Effector memory CD4-positive, alpha-beta T cell (primary cell): Measurements from ENCODE around the gene NAGPA.

Experiments used
- DNase-seq, 3 donors: peaks; one replicate each; pipeline ENCODE4 v3.0.0-alpha.2; 2020
- H3K27ac ChIP-seq: 2 replicates; pipeline ENCODE4 v1.7.0; 2013; ENCODE audit warnings: mild to moderate bottlenecking, low read length, moderate library complexity; ENCODE audit not compliant: insufficient read depth, poor library complexity, severe bottlenecking
- H3K27me3 ChIP-seq: replicated peaks from 2 replicates; pipeline ENCODE4 v1.7.0; 2013; ENCODE audit warnings: mild to moderate bottlenecking, low read length; ENCODE audit not compliant: insufficient read depth, control insufficient read depth, poor library complexity, severe bottlenecking
- H3K36me3 ChIP-seq: 2 replicates; pipeline ENCODE4 v1.7.0; 2013; ENCODE audit warnings: mild to moderate bottlenecking, low read length, moderate library complexity; ENCODE audit not compliant: control insufficient read depth, insufficient read depth
- H3K4me1 ChIP-seq: 2 replicates; pipeline ENCODE4 v1.7.0; 2013; ENCODE audit warnings: low read length, mild to moderate bottlenecking; ENCODE audit not compliant: control insufficient read depth, insufficient read depth, poor library complexity, severe bottlenecking
- H3K4me3 ChIP-seq: 2 replicates; pipeline ENCODE4 v1.7.0; 2013; ENCODE audit warnings: low read length, low read depth, mild to moderate bottlenecking; ENCODE audit not compliant: insufficient read depth, poor library complexity, severe bottlenecking
- H3K9me3 ChIP-seq: 2 replicates; pipeline ENCODE4 v1.7.0; 2013; ENCODE audit warnings: mild to moderate bottlenecking, low read length, moderate library complexity; ENCODE audit not compliant: control insufficient read depth

The NAGPA gene

DNA sequence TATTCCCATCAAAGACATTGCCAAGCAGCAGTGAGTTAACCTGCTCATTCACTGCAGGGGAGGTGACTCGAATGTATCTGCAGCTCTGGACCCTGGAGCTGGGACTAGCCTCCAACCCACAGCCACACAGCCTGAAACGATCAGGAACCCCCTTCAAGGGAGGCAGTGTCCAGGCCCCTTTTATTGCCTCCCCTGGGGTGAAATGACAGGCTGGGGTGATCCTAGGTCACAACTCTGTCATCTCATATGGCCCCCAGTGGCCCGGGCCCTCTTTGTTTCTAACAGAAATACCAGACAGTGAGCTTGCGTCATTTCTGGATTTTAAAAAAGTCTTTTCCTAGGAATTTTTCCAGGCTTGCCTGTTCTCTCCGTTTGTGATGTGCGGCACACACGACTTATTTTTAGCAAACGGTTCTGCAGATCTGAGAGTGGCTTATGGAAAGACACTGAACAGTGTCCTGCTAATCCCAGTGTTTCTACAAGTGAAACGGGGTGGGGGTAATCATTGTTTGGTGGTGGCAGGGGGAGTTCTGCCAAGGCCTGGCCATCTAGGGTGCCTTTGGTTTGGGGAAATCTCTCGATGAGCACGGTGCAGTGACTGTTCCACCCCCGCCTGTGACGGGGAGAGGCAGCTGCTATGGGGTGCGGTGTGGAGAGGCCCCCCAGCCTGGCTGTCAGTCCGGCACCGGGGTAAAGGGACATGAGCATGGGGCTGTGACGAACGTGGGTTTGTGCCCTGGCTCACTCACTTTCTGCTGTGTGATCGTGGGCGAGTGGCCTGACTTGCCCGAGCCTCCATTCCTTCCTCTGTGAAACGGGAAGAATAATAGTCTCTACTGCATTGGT, 27.2 kb downstream of the NAGPA start:
- peaks cover 3% of the 10 kb centered on the region for H3K27me3 ChIP-seq
- no peaks in the 10 kb centered on the region for H3K9me3 ChIP-seq
- H3K27ac ChIP-seq: no peak overlapping the region
- H3K4me1 ChIP-seq: no peaks in the 10 kb centered on the region
- no peak overlapping the region for H3K4me3 ChIP-seq
- no peaks in the 10 kb centered on the region for H3K36me3 ChIP-seq
- DNase-seq: no peak

DNA sequence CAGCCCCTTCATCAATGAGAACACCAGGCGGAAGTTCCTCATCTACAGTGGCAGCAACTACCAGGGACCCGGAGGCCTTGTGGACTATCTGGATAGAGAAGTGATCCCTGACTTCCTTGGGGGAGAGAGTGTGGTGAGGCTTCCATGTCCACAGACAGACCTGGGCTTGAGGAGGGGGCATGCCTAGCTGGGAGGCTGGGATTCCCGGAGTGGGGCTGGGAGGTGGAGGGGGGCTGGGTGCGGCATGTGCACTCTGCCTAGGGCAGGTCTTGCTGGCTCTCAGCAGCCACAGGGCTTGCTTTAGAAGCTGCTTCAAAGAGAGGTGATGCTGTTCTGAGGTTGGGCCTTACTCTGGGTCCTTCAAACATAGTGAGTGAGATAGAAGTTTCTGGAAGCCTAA, 27.8 kb downstream of the NAGPA start:
- H3K4me3 ChIP-seq: no peak overlapping the region
- DNase-seq: no peak
- peaks cover 3% of the 10 kb centered on the region for H3K27me3 ChIP-seq
- H3K4me1 ChIP-seq: no peaks in the 10 kb centered on the region
- no peaks in the 10 kb centered on the region for H3K9me3 ChIP-seq
- no peak overlapping the region for H3K27ac ChIP-seq
- H3K36me3 ChIP-seq: no peaks in the 10 kb centered on the region

- Histone ChIP-seq H3K27me3 (peaks cover 3% of the 10 kb centered on the region), H3K36me3 (no peaks in the 10 kb centered on the region)
- DNase-seq: no peak
These were observed 29.4 kb downstream of the NAGPA start for GRCh38 chr16:5004311-5004710.

DNA sequence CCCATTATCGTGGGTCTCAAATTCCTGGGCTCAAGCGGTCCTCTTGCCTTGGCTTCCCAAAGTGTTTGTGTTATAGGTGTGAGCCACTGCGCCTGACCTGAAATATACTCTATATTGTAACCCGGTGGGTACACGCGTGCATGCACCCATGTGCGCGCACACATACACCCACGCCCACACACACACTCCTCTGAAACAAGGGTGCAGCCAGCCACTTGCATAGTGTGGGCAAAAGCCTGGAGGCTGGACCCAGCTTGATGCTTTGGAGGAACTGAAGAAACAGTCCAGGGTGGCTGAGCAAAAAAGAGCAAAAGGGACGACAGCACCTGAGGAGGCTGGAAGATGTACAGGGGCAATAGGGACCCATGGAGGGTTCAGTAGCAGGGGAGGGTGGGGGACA, 29.9 kb downstream of the NAGPA start:
- H3K27me3 ChIP-seq: peaks cover 3% of the 10 kb centered on the region

More at GRCh38 chr16:5004311-5004710, 29.4 kb downstream of the NAGPA start:
- H3K27ac ChIP-seq: no peak overlapping the region
- H3K4me3 ChIP-seq: no peak overlapping the region
- no peaks in the 10 kb centered on the region for H3K9me3 ChIP-seq
- H3K4me1 ChIP-seq: no peaks in the 10 kb centered on the region

GRCh38 chr16:5003211-5003610, 30.5 kb downstream of the NAGPA start:
- Histone ChIP-seq H3K4me3 (no peak overlapping the region), H3K27ac (no peak overlapping the region), H3K4me1 (no peaks in the 10 kb centered on the region), H3K36me3 (no peaks in the 10 kb centered on the region), H3K27me3 (peaks cover 3% of the 10 kb centered on the region), H3K9me3 (no peaks in the 10 kb centered on the region)
- no peak for DNase-seq

More for the DNA sequence above, 29.9 kb downstream of the NAGPA start:
- Histone ChIP-seq H3K27ac (no peak overlapping the region), H3K36me3 (no peaks in the 10 kb centered on the region), H3K4me1 (no peaks in the 10 kb centered on the region), H3K4me3 (no peak overlapping the region), H3K9me3 (no peaks in the 10 kb centered on the region)
- no peak for DNase-seq

- no peaks in the 10 kb centered on the region for H3K9me3 ChIP-seq
- no peak overlapping the region for H3K4me3 ChIP-seq
- no peaks in the 10 kb centered on the region for H3K4me1 ChIP-seq
- no peak for DNase-seq
- H3K27ac ChIP-seq: no peak overlapping the region
- H3K36me3 ChIP-seq: no peaks in the 10 kb centered on the region
- peaks cover 3% of the 10 kb centered on the region for H3K27me3 ChIP-seq
These were observed 31.0 kb downstream of the NAGPA start for GRCh38 chr16:5002699-5003143.

GRCh38 chr16:5001986-5002385, 31.7 kb downstream of the NAGPA start:
- Histone ChIP-seq H3K27ac (no peak overlapping the region), H3K4me3 (no peak overlapping the region), H3K27me3 (peaks cover 3% of the 10 kb centered on the region), H3K9me3 (no peaks in the 10 kb centered on the region), H3K4me1 (no peaks in the 10 kb centered on the region), H3K36me3 (no peaks in the 10 kb centered on the region)
- no peak for DNase-seq

- Histone ChIP-seq H3K4me1 (no peaks in the 10 kb centered on the region), H3K4me3 (no peak overlapping the region), H3K9me3 (no peaks in the 10 kb centered on the region), H3K27me3 (peaks cover 3% of the 10 kb centered on the region), H3K27ac (no peak overlapping the region), H3K36me3 (no peaks in the 10 kb centered on the region)
- no peak for DNase-seq
These were observed 32.2 kb downstream of the NAGPA start for GRCh38 chr16:5001571-5001970.

DNA sequence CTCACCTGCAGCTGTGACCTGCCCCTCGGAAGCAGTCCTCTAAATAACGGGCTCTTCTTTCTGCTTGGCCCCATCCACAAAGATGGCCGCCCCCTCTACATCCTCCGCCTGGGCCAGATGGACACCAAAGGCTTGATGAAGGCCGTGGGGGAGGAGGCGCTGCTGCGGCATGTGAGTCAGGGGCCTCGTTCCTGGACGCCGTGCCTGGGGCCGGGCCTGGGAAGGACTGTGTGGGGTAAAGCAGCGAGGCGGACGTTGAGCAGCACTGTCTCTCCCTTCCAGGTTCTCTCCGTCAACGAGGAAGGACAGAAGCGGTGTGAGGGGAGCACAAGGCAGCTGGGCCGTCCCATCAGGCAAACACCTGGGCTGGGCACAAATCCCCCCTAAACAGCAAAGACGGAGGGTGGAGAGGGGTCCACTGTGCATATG, 33.1 kb downstream of the NAGPA start:
- DNase-seq: no peak
- Histone ChIP-seq H3K36me3 (no peaks in the 10 kb centered on the region), H3K27ac (no peak overlapping the region), H3K27me3 (peaks cover 3% of the 10 kb centered on the region), H3K9me3 (no peaks in the 10 kb centered on the region), H3K4me1 (no peaks in the 10 kb centered on the region), H3K4me3 (no peak overlapping the region)

- no peak overlapping the region for H3K4me3 ChIP-seq
- H3K27ac ChIP-seq: no peak overlapping the region
- no peaks in the 10 kb centered on the region for H3K9me3 ChIP-seq
- H3K27me3 ChIP-seq: peaks cover 3% of the 10 kb centered on the region
- no peaks in the 10 kb centered on the region for H3K36me3 ChIP-seq
- DNase-seq: no peak
- no peaks in the 10 kb centered on the region for H3K4me1 ChIP-seq
These were observed 38.9 kb downstream of the NAGPA start for GRCh38 chr16:4994719-4995434.
